Trophoblast cell (in vitro differentiated cells and primary cell): ENCODE results near the gene MS4A4E.

Experiments used
- DNase-seq, 2 donors: peaks; one replicate each; pipeline ENCODE4 v3.0.0-alpha.2; 2016
- H2AFZ ChIP-seq: 2 replicates; pipeline ENCODE4 v1.6.1; 2013; ENCODE audit warnings: low read length, moderate library complexity, mild to moderate bottlenecking; ENCODE audit not compliant: insufficient read depth, poor library complexity
- H2AK5ac ChIP-seq: 2 replicates; pipeline ENCODE4 v1.6.1; 2013; ENCODE audit warnings: mild to moderate bottlenecking, low read length
- H2BK120ac ChIP-seq: 2 replicates; pipeline ENCODE4 v1.6.1; 2013; ENCODE audit warnings: low read length, mild to moderate bottlenecking, moderate library complexity; ENCODE audit not compliant: insufficient read depth, poor library complexity
- H2BK12ac ChIP-seq: 2 replicates; pipeline ENCODE4 v1.6.1; 2013; ENCODE audit warnings: mild to moderate bottlenecking, low read length, moderate library complexity
- H2BK5ac ChIP-seq: 2 replicates; pipeline ENCODE4 v1.6.1; 2013; ENCODE audit warnings: low read length, low read depth, moderate library complexity, mild to moderate bottlenecking; ENCODE audit not compliant: poor library complexity
- H3K14ac ChIP-seq: 2 replicates; pipeline ENCODE4 v1.6.1; 2013; ENCODE audit warnings: mild to moderate bottlenecking, low read length
- H3K18ac ChIP-seq: 2 replicates; pipeline ENCODE4 v1.6.1; 2013; ENCODE audit warnings: mild to moderate bottlenecking, low read length
- H3K23ac ChIP-seq: 2 replicates; pipeline ENCODE4 v1.6.1; 2013; ENCODE audit warnings: low read length
- H3K27ac ChIP-seq: 2 replicates; pipeline ENCODE4 v1.5.1; 2013; ENCODE audit warnings: low read depth, mild to moderate bottlenecking, inconsistent platforms, low read length, moderate library complexity
- H3K27me3 ChIP-seq: 2 replicates; pipeline ENCODE4 v1.6.1; 2013; ENCODE audit warnings: inconsistent platforms, mild to moderate bottlenecking, low read length, moderate library complexity; ENCODE audit not compliant: insufficient read depth
- H3K36me3 ChIP-seq, 2 experiments: 1 replicate in 1 of 2; 2 replicates in 1 of 2; pipeline ENCODE4 v1.6.1; 2013; ENCODE audit warnings: low read length in 2 of 2, mild to moderate bottlenecking in 2 of 2, moderate library complexity in 1 of 2; ENCODE audit not compliant: insufficient read depth in 2 of 2, control insufficient read depth in 1 of 2
- H3K4ac ChIP-seq: 2 replicates; pipeline ENCODE4 v1.6.1; 2013; ENCODE audit warnings: low read depth, mild to moderate bottlenecking, low read length, moderate library complexity
- H3K4me1 ChIP-seq, 2 experiments: 1 replicate in 1 of 2; 2 replicates in 1 of 2; pipeline ENCODE4 v1.6.1; 2013; ENCODE audit warnings: low read length in 2 of 2, mild to moderate bottlenecking in 2 of 2, moderate library complexity in 1 of 2; ENCODE audit not compliant: insufficient read depth in 2 of 2, control insufficient read depth in 1 of 2
- H3K4me2 ChIP-seq: 2 replicates; pipeline ENCODE4 v1.6.1; 2013; ENCODE audit warnings: inconsistent platforms, mild to moderate bottlenecking, low read length, moderate library complexity
- H3K4me3 ChIP-seq: 2 replicates; pipeline ENCODE4 v1.5.1; 2013; ENCODE audit warnings: mild to moderate bottlenecking, low read depth, low read length, inconsistent platforms
- H3K79me1 ChIP-seq: one replicate; pipeline ENCODE4 v1.6.1; 2013; ENCODE audit warnings: low read length
- H3K79me2 ChIP-seq: 2 replicates; pipeline ENCODE4 v1.6.1; 2013; ENCODE audit warnings: low read length, mild to moderate bottlenecking; ENCODE audit not compliant: control insufficient read depth, insufficient read depth, poor library complexity
- H3K9ac ChIP-seq: 2 replicates; pipeline ENCODE4 v1.6.1; 2013; ENCODE audit warnings: mild to moderate bottlenecking, low read length
- H3K9me3 ChIP-seq: 2 replicates; pipeline ENCODE4 v1.6.1; 2013; ENCODE audit warnings: low read depth, mild to moderate bottlenecking, control low read depth, inconsistent platforms, low read length; ENCODE audit not compliant: insufficient read depth
- H4K12ac ChIP-seq: 2 replicates; pipeline ENCODE4 v1.6.1; 2013; ENCODE audit warnings: low read depth, mild to moderate bottlenecking, low read length, moderate library complexity
- H4K8ac ChIP-seq: 2 replicates; pipeline ENCODE4 v1.6.1; 2013; ENCODE audit warnings: low read depth, mild to moderate bottlenecking, low read length, moderate library complexity
- H4K91ac ChIP-seq: one replicate; pipeline ENCODE4 v1.6.1; 2013; ENCODE audit warnings: low read depth, mild to moderate bottlenecking, low read length, moderate library complexity
- WGBS: extraction: QIAGEN DNeasy Blood & Tissue Kit; methylation state at CpG from one replicate; pipeline ENCODE4 v1.1.7; 2013; ENCODE audit warnings: missing lambda C conversion rate; ENCODE audit not compliant: insufficient read length, insufficient coverage; ENCODE audit errors: extremely low coverage; 5-methylcytosine and 5-hydroxymethylcytosine counted together

The MS4A4E gene

DNA sequence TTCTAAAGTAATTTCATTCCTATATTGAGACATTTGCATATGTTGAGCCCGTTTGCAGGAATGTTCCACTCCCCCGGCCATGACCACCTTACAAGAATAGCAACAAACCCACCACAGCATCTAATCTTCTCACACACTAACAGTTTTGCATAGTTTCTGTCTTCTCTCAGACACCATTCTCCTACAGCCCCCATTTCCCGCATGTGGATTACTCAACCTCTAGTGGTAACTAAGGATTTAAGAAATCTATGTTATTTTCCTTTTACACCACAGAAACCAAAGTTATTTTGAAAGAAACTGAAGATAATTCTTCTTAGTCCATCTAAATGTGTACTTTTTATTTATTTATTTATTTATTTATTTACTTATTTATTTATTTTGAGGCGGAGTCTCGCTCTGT is 2.3 kb downstream of the MS4A4E start:
- Histone ChIP-seq H3K9ac (no peak overlapping the region), H3K23ac (no peak overlapping the region), H2BK5ac (no peak overlapping the region), H3K4me1 (no peaks in the 10 kb centered on the region), H3K36me3 (no peaks in the 10 kb centered on the region), H3K18ac (no peak overlapping the region), H4K12ac (no peak overlapping the region), H3K27ac (no peak overlapping the region), H4K91ac (no peak overlapping the region), H3K27me3 (no peaks in the 10 kb centered on the region), H3K4me3 (no peak overlapping the region), H3K14ac (no peak overlapping the region), H3K4me2 (no peak overlapping the region), H3K79me2 (no peaks in the 10 kb centered on the region), H2BK120ac (no peak overlapping the region), H2AFZ (no peak overlapping the region), H3K4ac (no peak overlapping the region), H3K9me3 (no peaks in the 10 kb centered on the region), H2AK5ac (no peak overlapping the region), H3K79me1 (no peaks in the 10 kb centered on the region), H4K8ac (no peak overlapping the region), H2BK12ac (no peak overlapping the region)
- peak; percentile 52 to 73 for DNase-seq
- WGBS: no CpG with 5 or more reads among the region's 5 CpGs

DNA sequence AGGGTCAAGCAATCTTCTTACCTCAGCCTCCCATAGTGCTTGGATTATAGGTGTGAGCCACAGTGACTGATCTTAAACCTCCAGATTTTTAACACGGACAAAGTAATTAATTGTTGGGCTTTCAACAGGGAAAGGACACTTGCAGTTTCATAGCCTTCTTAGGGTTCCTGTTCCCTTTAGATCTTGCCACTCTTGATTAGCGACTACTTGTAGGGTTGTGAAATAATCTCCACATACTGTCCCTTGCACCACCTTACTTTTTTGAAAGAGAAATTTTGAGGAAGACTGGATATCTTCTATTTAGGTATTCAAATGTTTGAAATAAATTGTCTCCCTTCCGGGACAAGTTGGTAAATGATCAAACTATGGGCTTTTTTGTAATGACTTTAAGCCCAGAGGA is 7.6 kb downstream of the MS4A4E start:
- H3K27ac ChIP-seq: no peak overlapping the region
- H3K4me2 ChIP-seq: no peak overlapping the region
- no peak overlapping the region for H3K4ac ChIP-seq
- H3K36me3 ChIP-seq: no peaks in the 10 kb centered on the region
- DNase-seq: no peak
- H2BK120ac ChIP-seq: no peak overlapping the region
- H3K79me2 ChIP-seq: no peaks in the 10 kb centered on the region
- H4K91ac ChIP-seq: no peak overlapping the region
- H2AK5ac ChIP-seq: no peak overlapping the region
- no peak overlapping the region for H4K8ac ChIP-seq
- no peak overlapping the region for H3K23ac ChIP-seq
- H4K12ac ChIP-seq: no peak overlapping the region
- no peak overlapping the region for H3K4me3 ChIP-seq
- WGBS: no CpG with 5 or more reads among the region's 3 CpGs
- no peaks in the 10 kb centered on the region for H3K79me1 ChIP-seq
- no peak overlapping the region for H3K14ac ChIP-seq
- no peak overlapping the region for H3K9ac ChIP-seq
- H3K27me3 ChIP-seq: no peaks in the 10 kb centered on the region
- H3K18ac ChIP-seq: no peak overlapping the region
- H3K4me1 ChIP-seq: no peaks in the 10 kb centered on the region
- no peak overlapping the region for H2AFZ ChIP-seq
- no peaks in the 10 kb centered on the region for H3K9me3 ChIP-seq
- H2BK5ac ChIP-seq: no peak overlapping the region
- no peak overlapping the region for H2BK12ac ChIP-seq

GRCh38 chr11:60230681-60231080 is 12.3 kb downstream of the MS4A4E start:
- Histone ChIP-seq H4K12ac (no peak overlapping the region), H3K4ac (no peak overlapping the region), H3K23ac (no peak overlapping the region), H3K27ac (no peak overlapping the region), H3K18ac (no peak overlapping the region), H2AFZ (no peak overlapping the region), H3K4me3 (no peak overlapping the region), H3K27me3 (no peaks in the 10 kb centered on the region), H2BK5ac (no peak overlapping the region), H4K8ac (no peak overlapping the region), H3K79me2 (no peaks in the 10 kb centered on the region), H3K4me1 (no peaks in the 10 kb centered on the region), H3K4me2 (no peak overlapping the region), H3K79me1 (no peaks in the 10 kb centered on the region), H2BK12ac (no peak overlapping the region), H2AK5ac (no peak overlapping the region), H3K9me3 (no peaks in the 10 kb centered on the region), H2BK120ac (no peak overlapping the region), H3K14ac (no peak overlapping the region), H3K36me3 (no peaks in the 10 kb centered on the region), H3K9ac (no peak overlapping the region), H4K91ac (no peak overlapping the region)
- DNase-seq: no peak
- no CpG with 5 or more reads among the region's 1 CpG for WGBS

DNA sequence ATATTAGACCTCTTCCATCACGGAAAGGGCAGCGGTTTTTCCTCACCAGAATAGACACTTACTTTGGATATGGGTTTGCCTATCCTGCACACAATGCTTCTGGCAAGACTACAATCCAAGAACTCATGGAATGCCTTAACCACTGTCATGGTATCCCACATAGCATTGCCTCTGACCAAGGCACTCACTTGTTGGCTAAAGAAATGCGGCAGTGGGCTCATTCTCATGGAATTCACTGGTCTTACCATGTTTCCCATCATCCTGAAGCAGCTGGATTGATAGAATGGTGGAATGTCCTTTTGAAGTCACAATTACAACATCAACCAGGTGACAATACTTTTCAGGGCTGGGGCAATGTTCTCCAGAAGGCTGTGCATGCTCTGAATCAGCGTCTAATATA is 20.8 kb downstream of the MS4A4E start:
- Histone ChIP-seq H3K27ac (no peak overlapping the region), H3K14ac (no peak overlapping the region), H3K9ac (no peak overlapping the region), H3K4me1 (no peaks in the 10 kb centered on the region), H3K23ac (no peak overlapping the region), H2AK5ac (no peak overlapping the region), H2BK5ac (no peak overlapping the region), H3K79me1 (no peaks in the 10 kb centered on the region), H3K36me3 (no peaks in the 10 kb centered on the region), H3K27me3 (no peaks in the 10 kb centered on the region), H3K4ac (no peak overlapping the region), H3K9me3 (peaks cover 2% of the 10 kb centered on the region), H3K18ac (no peak overlapping the region), H3K4me2 (no peak overlapping the region), H3K79me2 (no peaks in the 10 kb centered on the region), H3K4me3 (no peak overlapping the region), H4K8ac (no peak overlapping the region), H4K12ac (no peak overlapping the region), H2BK12ac (no peak overlapping the region), H2AFZ (no peak overlapping the region), H4K91ac (no peak overlapping the region), H2BK120ac (no peak overlapping the region)
- DNase-seq: peak; percentile 55 to 56
- no CpG with 5 or more reads among the region's 4 CpGs for WGBS
